DND-41 (cell line): ENCODE measurements around the gene PIEZO2.

ENCODE experiments used
- ATAC-seq: fragments of 200-7000 bp; cut with Tn5 transposase; 3 replicates; pipeline ENCODE4 v1.9.1; 2021; ENCODE audit warnings: low read depth; ENCODE audit not compliant: insufficient read depth
- DNase-seq: peaks from one replicate; pipeline ENCODE4 v3.0.0-alpha.2; 2020
- H2AFZ ChIP-seq: 2 replicates; pipeline ENCODE4 v1.6.0; 2012; ENCODE audit warnings: low read depth, low read length
- H3K27ac ChIP-seq: 2 replicates; pipeline ENCODE4 v1.5.1; 2012; ENCODE audit warnings: low read length, inconsistent platforms
- H3K27me3 ChIP-seq: fragments of 200-600 bp; sonication (generic); 2 replicates; pipeline ENCODE4 v1.6.0; 2012; ENCODE audit warnings: low read length, mild to moderate bottlenecking, inconsistent platforms; ENCODE audit not compliant: insufficient read depth, poor library complexity
- H3K36me3 ChIP-seq: 2 replicates; pipeline ENCODE4 v1.5.1; 2012; ENCODE audit warnings: low read length, inconsistent platforms; ENCODE audit not compliant: insufficient read depth
- H3K4me1 ChIP-seq: 2 replicates; pipeline ENCODE4 v1.5.1; 2012; ENCODE audit warnings: mild to moderate bottlenecking, low read length; ENCODE audit not compliant: insufficient read depth
- H3K4me2 ChIP-seq: 2 replicates; pipeline ENCODE4 v1.6.0; 2012; ENCODE audit warnings: mild to moderate bottlenecking, moderate library complexity, low read length, inconsistent platforms; ENCODE audit not compliant: insufficient read depth
- H3K4me3 ChIP-seq, 2 experiments: fragments of 200-600 bp in 1 of 2; shearing (Covaris generic) in 1 of 2; 2 replicates each; pipeline ENCODE4 v1.5.1; 2012 to 2016; ENCODE audit warnings: inconsistent platforms in 2 of 2, low read length in 2 of 2, mild to moderate bottlenecking in 2 of 2, low read depth in 1 of 2, moderate library complexity in 1 of 2
- H3K79me2 ChIP-seq: 2 replicates; pipeline ENCODE4 v1.6.0; 2012; ENCODE audit warnings: low read length, inconsistent platforms; ENCODE audit not compliant: insufficient read depth
- H3K9ac ChIP-seq: 2 replicates; pipeline ENCODE4 v1.6.0; 2012; ENCODE audit warnings: low read depth, mild to moderate bottlenecking, inconsistent platforms, low read length, moderate library complexity
- H3K9me3 ChIP-seq: 2 replicates; pipeline ENCODE4 v1.5.1; 2012; ENCODE audit warnings: low read length, moderate library complexity, mild to moderate bottlenecking, inconsistent platforms; ENCODE audit not compliant: insufficient read depth, severe bottlenecking
- H4K20me1 ChIP-seq: 2 replicates; pipeline ENCODE4 v1.6.0; 2012; ENCODE audit warnings: low read length; ENCODE audit not compliant: insufficient read depth
- EZH2 ChIP-seq: IDR thresholded peaks from 3 replicates; pipeline ENCODE4 v1.6.1; 2012; ENCODE audit warnings: borderline replicate concordance, low read depth, mild to moderate bottlenecking, moderate library complexity, low read length, inconsistent platforms; ENCODE audit not compliant: severe bottlenecking
- TF ChIP-seq, protein P1 (sequence below): IDR thresholded peaks from 2 replicates; pipeline ENCODE4 v1.5.1; 2012; ENCODE audit warnings: borderline replicate concordance, low read length, moderate library complexity, mild to moderate bottlenecking; ENCODE audit not compliant: poor library complexity, severe bottlenecking; ENCODE audit errors: extremely low read depth

Gene PIEZO2

GRCh38 chr18:10979411-10979810, 170.0 kb downstream of the PIEZO2 start:
- Histone ChIP-seq H3K79me2 (no peaks in the 10 kb centered on the region), H2AFZ (no peak overlapping the region), H3K4me1 (no peaks in the 10 kb centered on the region), H3K27me3 (peaks cover 2% of the 10 kb centered on the region), H3K4me2 (no peak overlapping the region), H3K36me3 (no peaks in the 10 kb centered on the region), H3K4me3 (no peak overlapping the region), H3K9me3 (peaks cover 2% of the 10 kb centered on the region), H3K9ac (no peak overlapping the region), H3K27ac (no peak overlapping the region), H4K20me1 (no peaks in the 10 kb centered on the region)
- DNase-seq: no peak
- no peak for TF ChIP-seq EZH2
- TF ChIP-seq, protein P1, sequence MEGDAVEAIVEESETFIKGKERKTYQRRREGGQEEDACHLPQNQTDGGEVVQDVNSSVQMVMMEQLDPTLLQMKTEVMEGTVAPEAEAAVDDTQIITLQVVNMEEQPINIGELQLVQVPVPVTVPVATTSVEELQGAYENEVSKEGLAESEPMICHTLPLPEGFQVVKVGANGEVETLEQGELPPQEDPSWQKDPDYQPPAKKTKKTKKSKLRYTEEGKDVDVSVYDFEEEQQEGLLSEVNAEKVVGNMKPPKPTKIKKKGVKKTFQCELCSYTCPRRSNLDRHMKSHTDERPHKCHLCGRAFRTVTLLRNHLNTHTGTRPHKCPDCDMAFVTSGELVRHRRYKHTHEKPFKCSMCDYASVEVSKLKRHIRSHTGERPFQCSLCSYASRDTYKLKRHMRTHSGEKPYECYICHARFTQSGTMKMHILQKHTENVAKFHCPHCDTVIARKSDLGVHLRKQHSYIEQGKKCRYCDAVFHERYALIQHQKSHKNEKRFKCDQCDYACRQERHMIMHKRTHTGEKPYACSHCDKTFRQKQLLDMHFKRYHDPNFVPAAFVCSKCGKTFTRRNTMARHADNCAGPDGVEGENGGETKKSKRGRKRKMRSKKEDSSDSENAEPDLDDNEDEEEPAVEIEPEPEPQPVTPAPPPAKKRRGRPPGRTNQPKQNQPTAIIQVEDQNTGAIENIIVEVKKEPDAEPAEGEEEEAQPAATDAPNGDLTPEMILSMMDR: no peak
- no peak for ATAC-seq

DNA sequence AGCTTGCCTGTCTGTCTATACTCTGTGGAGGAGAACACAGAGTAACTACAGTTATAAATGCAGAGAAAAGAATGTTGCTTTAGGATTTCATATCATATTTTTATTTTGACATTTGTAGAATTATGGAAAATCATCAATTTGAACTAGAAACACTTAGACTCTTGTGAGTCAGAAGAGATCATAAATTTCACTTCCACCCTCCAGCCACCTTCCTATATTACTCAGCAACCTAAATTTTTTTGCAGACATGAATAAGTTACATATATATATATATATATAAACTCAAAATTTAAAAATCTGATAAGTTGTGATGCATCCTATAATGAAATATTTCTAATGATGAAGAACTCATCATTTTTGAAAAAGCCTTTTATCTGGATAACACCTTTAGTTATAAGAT, 172.3 kb downstream of the PIEZO2 start:
- no peaks in the 10 kb centered on the region for H3K4me1 ChIP-seq
- ATAC-seq: no peak
- TF ChIP-seq, protein P1: no peak
- TF ChIP-seq EZH2: no peak
- H2AFZ ChIP-seq: no peak overlapping the region
- H3K27me3 ChIP-seq: peaks cover 2% of the 10 kb centered on the region
- H3K36me3 ChIP-seq: no peaks in the 10 kb centered on the region
- H3K9me3 ChIP-seq: no peaks in the 10 kb centered on the region
- DNase-seq: no peak
- no peak overlapping the region for H3K9ac ChIP-seq
- no peak overlapping the region for H3K4me3 ChIP-seq
- H4K20me1 ChIP-seq: no peaks in the 10 kb centered on the region
- H3K4me2 ChIP-seq: no peak overlapping the region
- no peak overlapping the region for H3K27ac ChIP-seq
- no peaks in the 10 kb centered on the region for H3K79me2 ChIP-seq

DNA sequence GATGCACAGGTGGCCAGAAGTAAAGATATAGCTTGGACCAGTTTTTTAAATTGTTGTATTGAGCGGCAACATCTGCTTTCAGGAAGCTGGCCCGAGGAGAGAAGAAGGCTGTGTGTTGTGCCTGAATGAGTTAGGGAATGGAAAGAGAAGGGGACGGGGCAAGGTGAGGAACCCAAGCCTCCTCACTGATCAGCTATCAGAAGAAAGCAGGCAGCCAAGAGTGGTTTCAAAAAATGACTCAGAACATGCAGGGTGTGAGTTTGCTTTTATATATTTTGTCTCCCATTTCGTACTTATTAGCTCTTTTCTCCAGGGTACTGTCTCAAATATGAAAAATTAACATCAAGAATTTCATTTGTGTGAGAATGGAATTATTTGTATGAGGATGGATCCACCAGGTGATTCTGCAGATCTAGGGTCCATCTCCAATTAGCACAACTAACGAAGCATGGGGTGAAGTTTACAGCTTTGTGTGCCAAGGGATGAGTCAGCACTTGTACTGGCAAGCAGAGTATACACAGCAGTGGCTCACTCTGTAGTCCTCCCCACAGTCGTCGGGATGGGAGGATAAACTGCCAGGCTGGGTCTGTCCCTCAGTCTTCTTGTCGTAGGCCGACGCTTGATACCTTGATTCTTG, 175.7 kb downstream of the PIEZO2 start:
- Histone ChIP-seq H3K27ac (no peak overlapping the region), H3K9me3 (no peaks in the 10 kb centered on the region), H3K79me2 (no peaks in the 10 kb centered on the region), H3K36me3 (no peaks in the 10 kb centered on the region), H3K4me2 (no peak overlapping the region), H3K4me3 (no peak overlapping the region), H3K27me3 (peaks cover 2% of the 10 kb centered on the region), H4K20me1 (no peaks in the 10 kb centered on the region), H2AFZ (no peak overlapping the region), H3K4me1 (no peaks in the 10 kb centered on the region), H3K9ac (no peak overlapping the region)
- no peak for TF ChIP-seq EZH2
- TF ChIP-seq, protein P1: no peak
- ATAC-seq: no peak
- DNase-seq: no peak

DNA sequence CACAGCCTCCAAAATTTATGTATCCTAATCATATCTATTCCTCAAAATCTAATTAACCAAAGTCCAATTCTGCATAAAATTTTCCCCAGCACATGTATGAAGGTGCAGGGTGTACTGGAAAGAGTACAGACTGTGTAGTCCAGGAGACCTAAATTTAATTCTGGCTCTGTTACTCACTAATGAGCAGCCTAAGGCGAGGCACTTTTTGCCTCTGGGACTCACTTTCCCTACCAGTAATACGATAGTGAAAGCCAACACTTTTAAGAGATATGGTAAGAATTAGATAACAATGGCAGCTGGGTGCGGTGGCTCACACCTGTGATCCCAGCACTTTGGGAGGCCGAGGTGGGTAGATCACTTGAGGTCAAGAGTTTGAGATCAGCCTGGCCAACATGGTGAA, 177.7 kb downstream of the PIEZO2 start:
- Histone ChIP-seq H2AFZ (no peak overlapping the region), H3K9me3 (no peaks in the 10 kb centered on the region), H3K4me2 (no peak overlapping the region), H3K4me3 (no peak overlapping the region), H3K27me3 (peaks cover 1% of the 10 kb centered on the region), H3K4me1 (no peaks in the 10 kb centered on the region), H4K20me1 (no peaks in the 10 kb centered on the region), H3K9ac (no peak overlapping the region), H3K36me3 (no peaks in the 10 kb centered on the region), H3K79me2 (no peaks in the 10 kb centered on the region), H3K27ac (no peak overlapping the region)
- no peak for TF ChIP-seq EZH2
- TF ChIP-seq, protein P1: no peak
- no peak for ATAC-seq
- DNase-seq: no peak
